ENCODE measurements around the gene EEF1G.

Gene EEF1G

DNA sequence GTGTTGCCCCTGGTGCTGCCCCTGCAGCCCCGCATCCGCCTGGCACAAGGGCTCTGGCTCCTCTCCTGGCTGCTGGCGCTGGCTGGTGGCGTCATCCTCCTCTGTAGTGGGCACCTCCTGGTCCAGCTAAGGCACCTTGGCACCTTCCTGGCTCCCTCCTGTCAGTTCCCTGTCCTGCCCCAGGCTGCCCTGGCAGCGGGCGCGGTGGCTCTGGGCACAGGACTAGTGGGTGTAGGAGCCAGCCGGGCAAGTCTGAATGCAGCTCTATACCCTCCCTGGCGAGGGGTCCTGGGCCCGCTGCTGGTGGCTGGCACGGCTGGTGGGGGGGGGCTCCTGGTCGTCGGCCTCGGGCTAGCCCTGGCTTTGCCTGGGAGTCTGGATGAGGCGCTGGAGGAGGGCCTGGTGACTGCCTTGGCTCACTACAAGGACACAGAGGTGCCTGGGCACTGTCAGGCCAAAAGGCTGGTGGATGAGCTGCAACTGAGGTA, 39.6 kb upstream of the EEF1G start:
- Histone ChIP-seq H3K18ac (ENCODE audit: low read depth in 1 of 2, low read length in 2 of 2) (peak overlapping the region; percentile 0 to 95), H2AFZ (ENCODE audit: low read depth, low read length) (peak overlapping the region; percentile 42), H4K8ac (ENCODE audit: low read length) (peak overlapping the region; percentile 56), H3K79me1 (replicated peaks; ENCODE audit: low read length, poor library complexity, severe bottlenecking) (peaks cover 26% of the 10 kb centered on the region), H3K4me2 (ENCODE audit: low read length, poor library complexity, severe bottlenecking) (no peak overlapping the region), H4K91ac (ENCODE audit: low read length) (peak overlapping the region; percentile 81), H3K23ac (ENCODE audit: low read length in 2 of 2) (peak overlapping the region in 1 of 2 experiments; percentile 98), H2BK12ac (ENCODE audit: low read length in 2 of 2) (peak overlapping the region; percentile 31 to 99), H3K4ac (ENCODE audit: low read depth in 1 of 2, low read length in 2 of 2) (peak overlapping the region in 1 of 2 experiments; percentile 95), H2BK120ac (ENCODE audit: low read depth, low read length) (no peak overlapping the region), H3K9ac (ENCODE audit: low read length) (peak overlapping the region; percentile 29), H3K4me3 (ENCODE audit: insufficient read depth in 1 of 2, low read depth in 1 of 2, low read length in 2 of 2) (peak overlapping the region in 1 of 2 experiments; percentile 14), H3K27me3 (ENCODE audit: control insufficient read depth in 1 of 2, insufficient read depth in 1 of 2, low read length in 2 of 2) (no peaks in the 10 kb centered on the region), H3K36me3 (ENCODE audit: control insufficient read depth in 1 of 2, insufficient read depth in 2 of 2, low read depth in 1 of 2, low read length in 2 of 2) (peaks cover 52 to 61% of the 10 kb centered on the region in 2 experiments), H2AK5ac (ENCODE audit: low read length, severe bottlenecking) (peak overlapping the region; percentile 55), H3K14ac (ENCODE audit: low read length in 2 of 2) (peak overlapping the region in 1 of 2 experiments; percentile 61), H3K27ac (ENCODE audit: low read length, poor library complexity, severe bottlenecking) (peak overlapping the region; percentile 58), H2BK5ac (ENCODE audit: low read depth, low read length, poor library complexity, severe bottlenecking) (peak overlapping the region; percentile 15), H3K4me1 (ENCODE audit: control insufficient read depth, insufficient read depth, low read depth, low read length) (peaks cover 22% of the 10 kb centered on the region), H3K9me3 (ENCODE audit: control insufficient read depth, low read length) (no peaks in the 10 kb centered on the region), H2BK15ac (ENCODE audit: low read depth, poor library complexity, severe bottlenecking) (peak overlapping the region; percentile 15)
- WGBS, result 88% methylated on average over 15 of the region's 15 CpGs
- DNase-seq, result no peak

DNA sequence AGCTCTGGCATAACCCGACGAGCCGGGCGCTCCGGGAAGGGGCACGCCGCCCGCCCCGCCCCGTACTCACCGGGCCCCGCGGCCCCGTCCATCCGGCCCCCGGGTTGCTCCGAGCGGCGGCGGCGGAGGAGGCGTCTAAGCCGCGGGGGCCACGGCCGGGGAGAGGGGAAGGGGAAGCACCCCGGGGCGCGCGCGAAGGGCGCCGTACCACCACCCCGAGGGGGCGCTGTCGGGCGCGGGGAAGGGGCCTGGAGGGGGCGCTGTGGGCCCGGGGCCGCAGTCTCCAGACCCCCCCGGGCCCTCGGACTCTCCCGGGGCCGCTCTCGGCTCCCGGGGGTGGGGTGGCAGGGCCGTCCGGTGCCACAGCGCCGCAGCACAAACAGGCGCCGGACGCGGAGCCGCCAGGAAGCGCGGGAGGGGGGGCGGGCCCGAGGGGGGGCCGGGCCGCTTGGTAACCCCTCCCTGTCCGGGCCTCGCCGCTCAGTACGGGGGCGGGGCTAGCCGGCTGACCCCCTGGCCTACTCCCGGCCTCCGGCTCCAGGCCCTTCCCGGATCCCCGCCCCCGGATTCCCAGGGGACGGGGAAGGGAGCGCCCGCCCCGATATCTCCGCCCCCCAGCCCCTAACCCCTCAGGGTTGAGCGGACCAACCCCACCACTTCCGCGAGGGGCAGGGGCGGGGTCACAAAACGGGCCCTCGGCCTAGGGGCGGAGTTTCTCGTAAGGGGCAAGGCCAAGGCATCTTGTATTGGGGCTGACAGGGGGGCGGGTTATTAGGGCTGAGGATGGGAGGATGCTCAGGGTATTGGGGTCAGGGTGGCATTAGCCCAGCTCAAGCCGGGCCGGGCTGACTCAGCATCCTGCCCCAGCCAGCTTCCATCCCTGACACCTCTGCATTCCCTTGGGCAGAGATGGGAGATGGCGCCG, 38.9 kb upstream of the EEF1G start, which contains the start of the genes EML3 and ROM1:
Gene EML3, minus strand, starts transcription at position 410 of the 925 bp plus-strand sequence. Its CDS starts 318 bp downstream, at position 92.
Gene ROM1, plus strand, starts transcription at position 892 of the 925 bp plus-strand sequence. Its CDS starts 25 bp downstream, at position 917.
- H3K4ac ChIP-seq (ENCODE audit: low read depth in 1 of 2, low read length in 2 of 2), result peak within 1 kb of the TSS; percentile 35 to 95
- H2AK5ac ChIP-seq (ENCODE audit: low read length, severe bottlenecking), result peak within 1 kb of the TSS; percentile 55
- H4K91ac ChIP-seq (ENCODE audit: low read length), result peak within 1 kb of the TSS; percentile 81
- WGBS, result 4% methylated on average over 48 of the region's 91 CpGs
- peak within 1 kb of the TSS; percentile 84 for H3K4me2 ChIP-seq (ENCODE audit: low read length, poor library complexity, severe bottlenecking)
- H3K79me1 ChIP-seq (replicated peaks; ENCODE audit: low read length, poor library complexity, severe bottlenecking), result peaks cover 28% of the 10 kb centered on the region
- H2BK15ac ChIP-seq (ENCODE audit: low read depth, poor library complexity, severe bottlenecking), result peak within 1 kb of the TSS; percentile 62
- peak within 1 kb of the TSS; percentile 93 for H3K9ac ChIP-seq (ENCODE audit: low read length)
- no peaks in the 10 kb centered on the region for H3K9me3 ChIP-seq (ENCODE audit: control insufficient read depth, low read length)
- H3K4me1 ChIP-seq (ENCODE audit: control insufficient read depth, insufficient read depth, low read depth, low read length), result peaks cover 22% of the 10 kb centered on the region
- peak within 1 kb of the TSS; percentile 42 for H2AFZ ChIP-seq (ENCODE audit: low read depth, low read length)
- H2BK120ac ChIP-seq (ENCODE audit: low read depth, low read length), result peak within 1 kb of the TSS; percentile 81
- H3K36me3 ChIP-seq (ENCODE audit: control insufficient read depth in 1 of 2, insufficient read depth in 2 of 2, low read depth in 1 of 2, low read length in 2 of 2), result peaks cover 59 to 67% of the 10 kb centered on the region in 2 experiments
- peak within 1 kb of the TSS in 1 of 2 experiments; percentile 96 for H3K14ac ChIP-seq (ENCODE audit: low read length in 2 of 2)
- peak within 1 kb of the TSS; percentile 86 to 95 for H3K18ac ChIP-seq (ENCODE audit: low read depth in 1 of 2, low read length in 2 of 2)
- peak within 1 kb of the TSS; percentile 60 for H3K27ac ChIP-seq (ENCODE audit: low read length, poor library complexity, severe bottlenecking)
- peak within 1 kb of the TSS; percentile 69 to 85 for H3K4me3 ChIP-seq (ENCODE audit: insufficient read depth in 1 of 2, low read depth in 1 of 2, low read length in 2 of 2)
- no peaks in the 10 kb centered on the region for H3K27me3 ChIP-seq (ENCODE audit: control insufficient read depth in 1 of 2, insufficient read depth in 1 of 2, low read length in 2 of 2)
- peak within 1 kb of the TSS; percentile 69 to 99 for H2BK12ac ChIP-seq (ENCODE audit: low read length in 2 of 2)
- DNase-seq, result peak; percentile 81
- peak within 1 kb of the TSS; percentile 58 for H4K8ac ChIP-seq (ENCODE audit: low read length)
- peak within 1 kb of the TSS; percentile 15 for H2BK5ac ChIP-seq (ENCODE audit: low read depth, low read length, poor library complexity, severe bottlenecking)
- H3K23ac ChIP-seq (ENCODE audit: low read length in 2 of 2), result peak within 1 kb of the TSS in 1 of 2 experiments; percentile 98

DNA sequence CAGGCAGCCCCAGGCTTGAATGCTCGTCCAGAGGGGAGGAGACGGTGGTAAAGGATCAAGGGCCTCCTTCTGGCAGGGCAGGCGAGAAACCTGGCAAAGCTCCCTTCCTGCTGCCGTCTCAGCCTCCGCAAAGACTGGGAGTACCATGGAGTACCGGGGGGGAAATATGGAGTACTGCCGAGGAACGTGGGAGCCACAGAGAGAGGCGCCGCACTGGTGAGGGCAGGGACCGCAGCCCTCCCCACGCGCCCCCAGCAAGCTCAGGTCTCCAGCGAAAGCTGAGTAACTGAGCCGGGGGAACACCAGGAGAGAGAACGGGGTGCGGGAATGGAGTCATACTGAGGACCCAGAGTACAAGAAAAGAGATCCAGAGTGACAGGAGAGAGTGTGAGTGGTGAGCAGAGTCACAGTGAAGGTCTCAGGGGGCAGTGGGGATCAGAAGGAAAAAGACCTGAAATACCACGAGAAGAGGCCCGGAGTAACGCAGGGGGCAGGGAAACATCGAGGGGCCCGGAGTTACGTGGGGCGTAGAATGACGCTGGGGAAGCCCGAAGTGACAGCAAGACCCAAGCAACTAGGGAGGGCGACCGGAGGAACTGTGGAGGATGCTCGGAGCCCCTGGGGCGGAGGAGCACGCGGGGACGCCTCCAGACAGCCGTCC, 38.1 kb upstream of the EEF1G start:
- no peak overlapping the region for H2AK5ac ChIP-seq (ENCODE audit: low read length, severe bottlenecking)
- peak; percentile 71 for DNase-seq
- H4K91ac ChIP-seq (ENCODE audit: low read length), result peak overlapping the region; percentile 66
- H3K18ac ChIP-seq (ENCODE audit: low read depth in 1 of 2, low read length in 2 of 2), result peak overlapping the region; percentile 86 to 89
- no peak overlapping the region for H2AFZ ChIP-seq (ENCODE audit: low read depth, low read length)
- H4K8ac ChIP-seq (ENCODE audit: low read length), result peak overlapping the region; percentile 58
- peaks cover 25% of the 10 kb centered on the region for H3K79me1 ChIP-seq (replicated peaks; ENCODE audit: low read length, poor library complexity, severe bottlenecking)
- peak overlapping the region; percentile 81 for H2BK120ac ChIP-seq (ENCODE audit: low read depth, low read length)
- peak overlapping the region in 1 of 2 experiments; percentile 48 for H3K23ac ChIP-seq (ENCODE audit: low read length in 2 of 2)
- peak overlapping the region; percentile 93 for H3K9ac ChIP-seq (ENCODE audit: low read length)
- H3K4me2 ChIP-seq (ENCODE audit: low read length, poor library complexity, severe bottlenecking), result peak overlapping the region; percentile 84
- no peaks in the 10 kb centered on the region for H3K9me3 ChIP-seq (ENCODE audit: control insufficient read depth, low read length)
- H3K4me1 ChIP-seq (ENCODE audit: control insufficient read depth, insufficient read depth, low read depth, low read length), result peaks cover 22% of the 10 kb centered on the region
- peak overlapping the region; percentile 41 for H2BK15ac ChIP-seq (ENCODE audit: low read depth, poor library complexity, severe bottlenecking)
- 3% methylated on average over 34 of the region's 34 CpGs for WGBS
- peak overlapping the region; percentile 69 to 78 for H2BK12ac ChIP-seq (ENCODE audit: low read length in 2 of 2)
- peak overlapping the region; percentile 60 for H3K27ac ChIP-seq (ENCODE audit: low read length, poor library complexity, severe bottlenecking)
- H3K36me3 ChIP-seq (ENCODE audit: control insufficient read depth in 1 of 2, insufficient read depth in 2 of 2, low read depth in 1 of 2, low read length in 2 of 2), result peaks cover 58 to 61% of the 10 kb centered on the region in 2 experiments
- peak overlapping the region; percentile 35 to 94 for H3K4ac ChIP-seq (ENCODE audit: low read depth in 1 of 2, low read length in 2 of 2)
- H3K27me3 ChIP-seq (ENCODE audit: control insufficient read depth in 1 of 2, insufficient read depth in 1 of 2, low read length in 2 of 2), result no peaks in the 10 kb centered on the region
- peak overlapping the region in 1 of 2 experiments; percentile 96 for H3K14ac ChIP-seq (ENCODE audit: low read length in 2 of 2)
- no peak overlapping the region for H2BK5ac ChIP-seq (ENCODE audit: low read depth, low read length, poor library complexity, severe bottlenecking)
- peak overlapping the region; percentile 69 to 85 for H3K4me3 ChIP-seq (ENCODE audit: insufficient read depth in 1 of 2, low read depth in 1 of 2, low read length in 2 of 2)

Measured in mesenchymal stem cell (in vitro differentiated cells and primary cell).